Activated CD4-positive, alpha-beta T cell treated with anti-CD3 and anti-CD28 coated beads for 4 hours (primary cell): ENCODE measurements around the gene DCTN2.
"Not testable (repeated sequence)": the region's sequence is repeated elsewhere in the genome, so short reads cannot be mapped to it uniquely, and the experiment has no call there.

Source experiments
- DNase-seq, 2 donors: peaks; one replicate each; pipeline ENCODE4 v3.0.0-alpha.2; 2020

Gene DCTN2

DNA sequence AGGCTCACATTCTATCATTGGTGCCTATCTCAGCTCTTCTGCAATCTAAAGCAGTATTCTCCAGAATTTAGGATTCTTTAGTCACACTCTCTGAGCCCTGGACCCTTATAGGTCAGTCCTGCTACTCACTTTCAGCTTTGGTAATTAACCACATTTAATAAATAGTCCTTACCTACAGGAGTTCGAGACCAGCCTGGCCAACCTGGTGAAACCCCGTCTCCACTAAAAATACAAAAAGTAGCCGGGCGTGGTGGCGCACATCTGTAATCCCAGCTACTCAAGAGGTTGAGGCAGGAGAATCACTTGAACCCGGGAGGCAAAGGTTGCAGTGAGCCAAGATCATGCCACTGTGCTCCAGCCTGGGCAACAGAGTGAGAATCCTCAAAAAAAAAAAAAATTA is 33.3 kb downstream of the DCTN2 start:
- DNase-seq, result not testable (repeated sequence)

DNA sequence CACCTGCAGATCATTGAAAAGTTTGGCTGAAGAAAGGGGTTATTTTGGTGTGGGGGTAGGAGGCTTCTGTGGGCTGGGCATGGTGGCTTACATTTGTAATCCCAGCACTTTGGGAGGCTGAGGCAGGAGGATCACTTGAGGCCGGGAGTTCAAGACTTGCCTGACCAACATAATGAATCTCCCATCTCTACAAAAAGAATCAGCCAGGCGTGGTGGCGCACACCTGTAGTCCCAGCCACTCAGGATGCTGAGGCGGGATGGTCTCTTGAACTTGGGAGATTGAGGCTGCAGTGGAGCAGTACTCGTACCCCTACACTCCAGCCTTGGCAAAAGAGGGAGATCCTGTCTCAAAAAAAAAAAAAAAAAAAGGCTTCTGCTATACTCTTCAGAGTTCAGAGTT is 33.7 kb downstream of the DCTN2 start:
- DNase-seq, result no peak

DNA sequence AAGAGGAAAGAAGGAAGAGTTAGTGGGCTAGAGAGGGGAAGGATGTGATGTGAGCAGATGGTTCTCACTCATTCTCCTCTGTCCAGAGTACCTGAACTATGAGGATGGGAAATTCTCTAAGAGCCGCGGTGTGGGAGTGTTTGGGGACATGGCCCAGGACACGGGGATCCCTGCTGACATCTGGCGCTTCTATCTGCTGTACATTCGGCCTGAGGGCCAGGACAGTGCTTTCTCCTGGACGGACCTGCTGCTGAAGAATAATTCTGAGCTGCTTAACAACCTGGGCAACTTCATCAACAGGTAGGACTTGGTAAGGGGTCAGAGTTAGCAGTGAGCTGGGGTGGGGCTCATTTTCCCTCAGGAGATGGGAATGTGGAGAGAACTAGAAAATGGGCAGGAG is 34.3 kb downstream of the DCTN2 start:
- no peak for DNase-seq

DNA sequence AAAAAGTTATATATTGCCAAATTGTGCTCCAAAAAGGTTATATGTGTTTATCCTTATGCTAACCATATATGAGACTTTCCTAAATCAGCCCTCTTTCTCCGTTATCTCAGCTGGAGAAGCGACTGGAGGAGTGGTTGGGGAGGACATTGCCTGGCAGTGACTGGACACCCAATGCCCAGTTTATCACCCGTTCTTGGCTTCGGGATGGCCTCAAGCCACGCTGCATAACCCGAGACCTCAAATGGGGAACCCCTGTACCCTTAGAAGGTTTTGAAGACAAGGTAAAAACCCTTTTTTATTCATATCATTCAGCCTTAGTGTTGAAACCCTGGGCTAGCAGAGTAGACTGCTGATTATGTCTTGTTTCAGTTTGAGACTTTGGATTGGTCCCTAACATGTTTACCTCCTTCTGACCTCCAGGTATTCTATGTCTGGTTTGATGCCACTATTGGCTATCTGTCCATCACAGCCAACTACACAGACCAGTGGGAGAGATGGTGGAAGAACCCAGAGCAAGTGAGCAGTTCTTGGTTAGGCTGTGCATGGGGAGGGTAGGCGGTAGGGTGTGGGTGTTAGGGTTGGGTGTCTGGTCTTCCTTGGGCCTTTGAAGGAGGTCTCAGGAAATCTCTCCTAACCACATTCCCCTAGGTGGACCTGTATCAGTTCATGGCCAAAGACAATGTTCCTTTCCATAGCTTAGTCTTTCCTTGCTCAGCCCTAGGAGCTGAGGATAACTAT is 35.2 kb downstream of the DCTN2 start:
- no peak for DNase-seq

DNA sequence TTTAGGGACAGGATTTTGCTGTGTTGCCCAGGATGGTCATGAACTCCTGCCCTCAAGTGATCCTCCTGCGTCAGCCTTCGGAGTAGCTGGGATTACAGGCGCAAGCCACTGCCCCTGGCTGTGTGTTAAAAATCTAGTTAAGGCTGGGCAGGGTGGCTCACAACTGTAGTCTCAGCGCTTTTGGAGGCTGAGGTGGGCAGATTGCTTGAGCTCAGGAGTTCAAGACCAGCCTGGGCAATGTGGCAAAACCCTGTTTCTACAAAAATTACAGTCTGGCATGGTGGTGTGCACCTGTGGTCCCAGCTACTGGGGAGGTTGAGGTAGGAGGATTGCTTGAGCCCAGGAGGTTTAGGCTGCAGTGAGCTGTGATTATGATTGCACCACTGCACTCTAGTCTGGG is 35.8 kb downstream of the DCTN2 start:
- DNase-seq, result no peak

DNA sequence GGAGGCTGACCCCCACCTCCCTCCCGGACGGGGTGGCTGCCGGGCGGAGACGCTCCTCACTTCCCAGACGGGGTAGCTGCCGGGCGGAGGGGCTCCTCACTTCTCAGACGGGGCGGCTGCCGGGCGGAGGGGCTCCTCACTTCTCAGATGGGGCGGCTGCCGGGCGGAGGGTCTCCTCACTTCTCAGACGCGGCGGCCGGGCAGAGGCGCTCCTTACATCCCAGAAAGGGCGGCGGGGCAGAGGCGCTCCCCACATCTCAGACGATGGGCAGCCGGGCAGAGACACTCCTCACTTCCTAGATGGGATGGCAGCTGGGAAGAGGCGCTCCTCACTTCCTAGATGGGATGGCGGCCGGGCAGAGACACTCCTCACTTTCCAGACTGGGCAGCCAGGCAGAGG is 39.2 kb downstream of the DCTN2 start:
- DNase-seq, result not testable (repeated sequence)

- DNase-seq, result not testable (repeated sequence)
Measured at GRCh38 chr12:57506541-57506940, 40.5 kb downstream of the DCTN2 start.

DNA sequence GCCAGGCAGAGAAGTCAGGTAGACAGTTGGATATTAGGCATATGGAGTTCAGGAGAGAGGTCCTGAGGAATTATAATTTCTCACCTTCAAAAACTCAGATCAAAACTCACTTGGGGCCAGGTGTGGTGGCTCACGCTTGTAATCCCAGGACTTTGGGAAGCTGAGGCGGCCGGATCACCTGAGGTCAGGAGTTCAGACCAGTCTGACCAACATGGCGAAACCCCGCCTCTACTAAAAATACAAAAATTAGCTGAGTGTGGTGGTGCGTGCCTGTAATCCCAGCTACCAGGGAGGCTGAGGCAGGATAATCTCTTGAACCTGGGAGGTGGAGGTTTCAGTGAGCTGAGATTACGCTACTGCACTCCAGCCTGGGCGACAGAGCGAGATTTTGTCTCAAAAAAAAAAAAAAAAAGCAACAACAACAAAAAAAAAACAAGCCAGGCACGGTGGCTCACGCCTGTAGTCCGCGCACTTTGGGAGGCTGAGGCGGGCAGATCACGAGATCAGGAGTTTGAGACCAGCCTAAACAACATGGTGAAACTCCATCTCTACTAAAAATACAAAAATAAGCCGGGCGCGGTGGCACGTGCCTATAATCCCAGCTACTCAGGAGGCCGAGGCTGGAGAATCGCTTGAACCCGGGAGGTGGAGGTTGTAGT is 44.6 kb downstream of the DCTN2 start:
- DNase-seq, result not testable (repeated sequence)

GRCh38 chr12:57500213-57500612 is 46.8 kb downstream of the DCTN2 start:
- no peak for DNase-seq

GRCh38 chr12:57498571-57498970 is 48.4 kb downstream of the DCTN2 start:
- DNase-seq, result no peak

- no peak for DNase-seq
Measured at GRCh38 chr12:57498132-57498502, 48.9 kb downstream of the DCTN2 start.

DNA sequence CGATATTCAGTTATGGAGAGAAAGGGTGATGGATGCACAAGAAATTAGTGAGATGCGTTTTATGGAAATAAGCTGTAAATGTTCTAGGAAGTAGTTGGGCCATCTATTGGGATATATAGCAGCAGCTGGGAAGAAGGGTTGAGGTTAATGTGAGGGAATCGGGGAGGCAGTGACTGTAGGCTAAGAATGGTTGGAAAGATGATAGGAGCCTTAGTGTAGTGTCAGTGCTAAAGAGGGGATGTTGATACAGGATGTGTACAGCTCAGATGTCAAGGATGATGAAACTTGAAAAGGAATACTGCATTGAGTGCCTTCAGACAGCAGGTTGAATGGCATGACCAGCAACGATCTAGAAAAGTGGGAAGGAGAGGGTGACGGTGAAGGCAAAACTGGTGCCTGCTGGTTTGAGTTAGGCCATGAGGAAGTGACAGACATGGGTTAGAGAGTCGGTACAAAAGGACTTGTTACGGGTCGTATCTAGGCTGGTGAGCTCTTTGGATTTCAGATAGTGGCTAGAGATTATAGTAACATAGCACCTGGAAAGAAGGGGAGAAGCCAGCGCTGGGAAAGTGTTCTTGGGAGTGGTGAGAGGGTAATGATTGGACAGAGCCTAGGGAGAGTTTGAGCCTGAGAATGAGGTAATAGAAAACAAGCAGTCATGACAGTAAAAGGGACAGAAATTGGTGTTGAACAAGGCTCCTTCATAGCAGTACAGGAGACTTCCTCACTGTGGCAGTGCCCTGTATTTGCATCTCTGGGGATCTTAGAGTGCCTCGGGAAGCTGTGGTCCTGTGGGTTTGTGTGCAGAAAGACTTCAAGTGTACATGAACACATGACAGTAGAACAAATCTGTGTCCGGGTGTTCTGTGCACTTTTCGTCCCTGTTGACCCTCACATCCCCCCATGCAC is 49.5 kb downstream of the DCTN2 start:
- DNase-seq, result no peak

DNA sequence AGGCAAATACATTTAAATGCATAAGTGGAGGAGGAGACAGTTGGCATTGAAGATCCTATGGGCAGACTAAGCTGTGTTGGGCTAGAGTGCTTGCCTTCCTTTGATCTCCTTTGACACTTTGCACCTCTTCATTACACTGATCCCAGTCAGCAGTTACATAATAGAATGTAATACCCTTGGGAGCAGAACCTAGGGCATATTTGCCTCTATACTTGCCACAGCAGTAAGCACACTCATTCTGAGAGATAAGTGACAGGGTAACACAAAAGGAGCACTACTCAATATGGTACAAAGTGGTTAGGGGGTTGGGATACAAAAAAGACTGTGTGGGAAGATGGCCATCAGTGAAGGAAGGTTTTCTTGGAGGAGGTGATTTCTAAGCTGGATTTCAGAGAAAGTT is 50.2 kb downstream of the DCTN2 start:
- no peak for DNase-seq

- not testable (repeated sequence) for DNase-seq
Measured at GRCh38 chr12:57495051-57495701, 51.8 kb downstream of the DCTN2 start.

GRCh38 chr12:57491393-57492280 is 55.4 kb downstream of the DCTN2 start:
- DNase-seq, result no peak

DNA sequence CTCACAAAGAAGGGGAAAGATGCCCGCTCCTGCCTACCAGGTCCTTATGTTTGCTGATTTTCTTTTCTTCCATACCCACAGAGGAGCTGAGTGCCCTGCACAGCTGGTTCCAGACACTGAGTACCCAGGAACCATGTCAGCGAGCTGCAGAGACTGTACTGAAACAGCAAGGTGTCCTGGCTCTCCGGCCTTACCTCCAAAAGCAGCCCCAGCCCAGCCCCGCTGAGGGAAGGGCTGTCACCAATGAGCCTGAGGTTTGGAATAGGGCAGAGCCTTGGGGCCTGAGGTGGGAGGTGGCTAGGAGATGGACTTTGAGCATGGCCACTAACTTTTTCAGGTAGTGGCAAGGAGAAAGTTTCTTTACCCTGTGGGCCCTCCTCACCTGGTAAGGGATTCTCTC is 56.9 kb downstream of the DCTN2 start:
- no peak for DNase-seq

DNA sequence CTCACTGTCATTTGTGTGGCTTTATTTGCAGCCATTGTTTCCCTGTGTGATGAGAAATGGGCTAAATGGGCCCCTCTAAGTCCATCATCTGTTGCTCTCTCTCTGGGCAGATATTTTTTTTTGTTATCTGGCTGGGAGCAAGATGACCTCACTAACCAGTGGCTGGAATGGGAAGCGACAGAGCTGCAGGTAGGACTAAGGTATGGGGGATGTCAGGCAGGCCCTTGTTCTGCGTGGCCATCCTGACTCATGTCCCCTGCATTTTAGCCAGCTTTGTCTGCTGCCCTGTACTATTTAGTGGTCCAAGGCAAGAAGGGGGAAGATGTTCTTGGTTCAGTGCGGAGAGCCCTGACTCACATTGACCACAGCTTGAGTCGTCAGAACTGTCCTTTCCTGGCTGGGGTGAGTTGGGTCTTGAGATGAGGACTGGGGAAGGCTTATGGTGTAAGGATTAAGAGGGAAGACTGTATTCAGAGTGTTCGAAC is 57.8 kb downstream of the DCTN2 start:
- no peak for DNase-seq

- no peak for DNase-seq
Measured at GRCh38 chr12:57488402-57489156, 58.4 kb downstream of the DCTN2 start.

DNA sequence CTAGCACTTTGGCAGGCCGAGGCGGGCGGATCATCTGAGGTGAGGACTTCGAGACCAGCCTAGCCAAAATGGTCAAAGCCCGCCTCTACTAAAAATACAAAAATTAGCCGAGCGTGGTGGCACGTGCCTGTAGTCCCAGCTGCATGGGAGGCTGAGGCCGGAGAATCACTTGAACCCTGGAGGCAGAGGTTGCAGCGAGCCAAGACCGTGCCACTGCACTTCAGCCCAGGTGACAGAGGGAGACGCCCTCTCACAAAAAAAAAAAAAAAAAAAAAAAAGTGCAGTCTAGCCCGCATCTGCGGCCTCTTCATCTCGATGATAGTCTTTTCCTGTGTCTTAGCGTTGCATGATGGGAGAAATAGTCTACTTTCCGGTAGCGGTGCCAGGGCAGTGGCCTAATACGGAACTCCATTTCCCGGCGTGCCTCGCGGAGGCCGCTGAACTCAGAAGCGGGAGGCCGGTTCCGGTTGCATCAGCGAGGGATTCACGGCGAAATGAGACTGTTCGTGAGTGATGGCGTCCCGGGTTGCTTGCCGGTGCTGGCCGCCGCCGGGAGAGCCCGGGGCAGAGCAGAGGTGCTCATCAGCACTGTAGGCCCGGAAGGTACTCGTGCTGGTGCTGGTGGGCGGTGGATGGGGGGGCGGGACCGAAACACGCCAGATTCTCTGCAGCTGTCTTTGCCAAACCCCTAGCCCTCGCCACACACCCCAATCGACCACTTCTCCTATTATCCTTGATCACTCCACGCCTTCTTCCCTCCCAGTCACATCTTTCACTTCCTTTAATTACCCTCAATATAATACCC is 59.2 kb downstream of the DCTN2 start, which contains the start of gene MARS1:
Gene MARS1, plus strand, starts transcription at position 472 of the 805 bp plus-strand sequence. Its CDS starts 23 bp downstream, at position 495.
- peak; percentile 90 to 91 for DNase-seq

DNA sequence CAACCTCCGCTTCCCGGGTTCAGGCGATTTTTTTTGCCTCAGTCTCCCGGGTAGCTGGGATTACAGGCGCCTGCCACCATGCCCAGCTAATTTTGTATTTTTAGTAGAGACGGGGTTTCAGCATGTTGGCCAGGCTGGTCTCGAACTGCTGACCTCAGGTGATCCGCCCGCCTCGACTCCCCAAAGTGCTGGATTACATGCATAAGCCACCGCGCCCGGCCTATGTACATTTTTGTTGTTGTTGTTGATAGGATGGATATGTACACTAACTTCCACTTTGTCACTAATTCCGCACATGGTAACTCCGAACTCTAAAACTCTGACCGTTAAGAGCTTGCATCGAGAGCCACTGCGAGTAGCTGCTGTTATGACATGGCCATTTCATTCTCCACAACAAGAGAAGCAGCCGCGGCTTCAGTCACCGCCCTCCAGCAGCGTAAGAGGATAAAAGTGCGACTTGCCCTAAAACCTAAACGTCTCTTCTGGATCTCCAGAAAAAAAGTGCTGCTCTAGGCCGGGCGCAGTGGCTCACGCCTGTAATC is 59.9 kb downstream of the DCTN2 start:
- DNase-seq, result no peak
